Measurements from ENCODE around the gene SLC5A10.
A peak's percentile ranks its signal among the peaks of the same experiment; 100 is the strongest.

SLC5A10 gene

DNA sequence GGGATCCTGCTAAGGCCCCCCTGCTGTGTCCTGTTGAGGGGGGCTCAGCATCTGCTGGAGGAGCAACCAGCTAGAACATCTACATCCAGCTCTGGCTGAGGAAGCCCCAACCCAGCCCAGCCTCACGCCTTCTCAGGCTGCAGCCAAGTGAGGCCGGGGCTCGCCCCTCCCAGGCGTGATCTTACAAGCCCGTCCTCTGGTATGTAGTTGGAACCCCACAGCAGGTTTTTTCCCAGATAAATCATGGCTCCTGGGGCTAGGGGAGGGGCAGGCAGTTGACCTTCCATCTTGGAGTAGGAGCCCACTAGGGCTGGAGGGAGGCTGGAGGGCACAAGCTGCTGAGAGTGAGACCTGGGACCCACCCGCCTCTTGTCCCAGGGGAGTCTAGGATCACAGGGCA lies 47.9 kb downstream of the SLC5A10 start:
- no peak overlapping the region for H3K27ac ChIP-seq (replicated peaks; ENCODE audit: low read length)

DNA sequence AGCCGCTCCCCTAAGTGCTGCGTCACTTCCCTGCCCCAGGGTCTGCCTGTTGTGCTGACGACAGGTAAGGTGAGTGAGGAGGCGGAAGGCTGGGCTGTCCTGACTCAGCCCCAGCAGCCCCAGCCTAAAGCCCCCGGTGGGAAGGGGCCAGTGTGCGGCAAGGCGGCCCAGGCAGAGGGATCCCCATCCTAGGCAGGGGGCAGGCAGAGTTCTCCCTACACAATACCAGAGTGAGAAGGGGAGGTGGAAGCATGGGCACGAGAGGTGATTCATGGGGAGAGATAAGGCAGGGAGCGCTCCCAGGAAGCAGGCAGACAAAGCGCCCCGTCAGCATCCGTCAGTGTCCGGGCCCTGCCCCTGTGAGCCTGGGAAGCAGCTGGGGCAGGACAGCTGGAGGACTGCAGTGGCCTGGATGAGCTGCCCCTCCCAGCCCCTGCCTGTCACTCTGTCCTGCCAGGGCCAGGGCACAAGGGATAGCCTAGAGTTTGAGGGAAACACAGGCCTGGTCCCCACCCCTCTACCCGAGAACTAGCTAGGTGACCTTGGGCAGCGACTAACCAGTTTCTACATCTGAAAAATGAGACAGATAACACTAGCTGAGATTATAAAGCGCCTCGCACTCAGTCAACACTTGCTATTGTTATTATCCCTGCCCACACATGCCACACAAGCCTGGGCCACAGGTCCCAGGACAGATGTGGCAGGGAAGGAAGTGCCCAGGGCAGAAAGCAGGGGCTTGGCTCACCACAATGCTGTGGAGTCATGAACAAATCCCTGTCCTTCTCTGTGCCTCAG lies 48.8 kb downstream of the SLC5A10 start:
- Histone ChIP-seq H3K27me3 (ENCODE audit: control insufficient read depth in 3 of 3, insufficient read depth in 3 of 3, low read depth in 1 of 3, low read length in 3 of 3) (peaks cover 0 to 62% (median 0%) of the 10 kb centered on the region in 3 experiments), H2AK5ac (ENCODE audit: low read depth, low read length) (no peak overlapping the region), H3K4me1 (ENCODE audit: control insufficient read depth in 2 of 2, insufficient read depth in 1 of 2, low read depth in 1 of 2, low read length in 2 of 2) (peaks cover 8 to 26% of the 10 kb centered on the region in 2 donors), H3K14ac (ENCODE audit: low read length) (no peak overlapping the region), H2BK5ac (ENCODE audit: low read length) (no peak overlapping the region), H3K36me3 (replicated peaks in 1 of 2; ENCODE audit: control insufficient read depth in 2 of 2, insufficient read depth in 2 of 2, low read length in 2 of 2) (peaks cover 0 to 13% of the 10 kb centered on the region in 2 donors), H4K8ac (ENCODE audit: low read depth, low read length) (no peak overlapping the region), H2AFZ (ENCODE audit: low read length) (peak overlapping the region; percentile 60), H2BK15ac (ENCODE audit: low read length) (no peak overlapping the region), H3K4ac (ENCODE audit: low read length) (no peak overlapping the region), H3K18ac (ENCODE audit: low read length) (peak overlapping the region; percentile 42), H3K9ac (ENCODE audit: low read depth, low read length, poor library complexity) (peak overlapping the region; percentile 39), H3K4me2 (ENCODE audit: insufficient read depth, low read length, poor library complexity, severe bottlenecking) (no peak overlapping the region), H3K9me3 (replicated peaks in 1 of 2; ENCODE audit: control insufficient read depth in 2 of 2, insufficient read depth in 1 of 2, low read depth in 1 of 2, low read length in 2 of 2) (peaks cover 0 to 2% of the 10 kb centered on the region in 2 donors), H3K27ac (replicated peaks; ENCODE audit: low read length) (no peak overlapping the region), H3K23ac (ENCODE audit: low read depth, low read length, poor library complexity) (no peak overlapping the region), H3K4me3 (ENCODE audit: low read length in 2 of 2) (no peak overlapping the region), H4K91ac (ENCODE audit: low read depth, low read length, poor library complexity) (no peak overlapping the region), H2BK120ac (ENCODE audit: low read depth, low read length) (no peak overlapping the region), H2BK12ac (ENCODE audit: low read length) (no peak overlapping the region), H3K79me1 (ENCODE audit: low read depth, low read length) (peaks cover 16% of the 10 kb centered on the region)
- no CpG with 5 or more reads among the region's 17 CpGs for WGBS, 2 donors (ENCODE audit: extremely low coverage in 2 of 2, insufficient read length in 2 of 2, insufficient replicate concordance in 1 of 2)
- DNase-seq (ENCODE audit: low spot score): no peak

More for the DNA sequence above, 47.9 kb downstream of the SLC5A10 start:
- Histone ChIP-seq H4K91ac (ENCODE audit: low read depth, low read length, poor library complexity) (no peak overlapping the region), H2BK15ac (ENCODE audit: low read length) (no peak overlapping the region), H2BK120ac (ENCODE audit: low read depth, low read length) (peak overlapping the region; percentile 1), H3K4me3 (ENCODE audit: low read length in 2 of 2) (no peak overlapping the region), H3K4me1 (ENCODE audit: control insufficient read depth in 2 of 2, insufficient read depth in 1 of 2, low read depth in 1 of 2, low read length in 2 of 2) (peaks cover 8 to 22% of the 10 kb centered on the region in 2 donors), H3K79me1 (ENCODE audit: low read depth, low read length) (peaks cover 16% of the 10 kb centered on the region), H3K9me3 (replicated peaks in 1 of 2; ENCODE audit: control insufficient read depth in 2 of 2, insufficient read depth in 1 of 2, low read depth in 1 of 2, low read length in 2 of 2) (peaks cover 2 to 6% of the 10 kb centered on the region in 2 donors), H3K4ac (ENCODE audit: low read length) (no peak overlapping the region), H3K23ac (ENCODE audit: low read depth, low read length, poor library complexity) (no peak overlapping the region), H3K18ac (ENCODE audit: low read length) (no peak overlapping the region), H3K36me3 (replicated peaks in 1 of 2; ENCODE audit: control insufficient read depth in 2 of 2, insufficient read depth in 2 of 2, low read length in 2 of 2) (peaks cover 0 to 13% of the 10 kb centered on the region in 2 donors), H3K14ac (ENCODE audit: low read length) (no peak overlapping the region), H3K4me2 (ENCODE audit: insufficient read depth, low read length, poor library complexity, severe bottlenecking) (no peak overlapping the region), H4K8ac (ENCODE audit: low read depth, low read length) (no peak overlapping the region), H2BK12ac (ENCODE audit: low read length) (no peak overlapping the region), H3K27me3 (ENCODE audit: control insufficient read depth in 3 of 3, insufficient read depth in 3 of 3, low read depth in 1 of 3, low read length in 3 of 3) (peaks cover 0 to 54% (median 0%) of the 10 kb centered on the region in 3 experiments), H2AFZ (ENCODE audit: low read length) (no peak overlapping the region), H2AK5ac (ENCODE audit: low read depth, low read length) (no peak overlapping the region), H3K9ac (ENCODE audit: low read depth, low read length, poor library complexity) (no peak overlapping the region), H2BK5ac (ENCODE audit: low read length) (no peak overlapping the region)
- no peak for DNase-seq (ENCODE audit: low spot score)
- no CpG with 5 or more reads among the region's 6 CpGs for WGBS, 2 donors (ENCODE audit: extremely low coverage in 2 of 2, insufficient read length in 2 of 2, insufficient replicate concordance in 1 of 2)

DNA sequence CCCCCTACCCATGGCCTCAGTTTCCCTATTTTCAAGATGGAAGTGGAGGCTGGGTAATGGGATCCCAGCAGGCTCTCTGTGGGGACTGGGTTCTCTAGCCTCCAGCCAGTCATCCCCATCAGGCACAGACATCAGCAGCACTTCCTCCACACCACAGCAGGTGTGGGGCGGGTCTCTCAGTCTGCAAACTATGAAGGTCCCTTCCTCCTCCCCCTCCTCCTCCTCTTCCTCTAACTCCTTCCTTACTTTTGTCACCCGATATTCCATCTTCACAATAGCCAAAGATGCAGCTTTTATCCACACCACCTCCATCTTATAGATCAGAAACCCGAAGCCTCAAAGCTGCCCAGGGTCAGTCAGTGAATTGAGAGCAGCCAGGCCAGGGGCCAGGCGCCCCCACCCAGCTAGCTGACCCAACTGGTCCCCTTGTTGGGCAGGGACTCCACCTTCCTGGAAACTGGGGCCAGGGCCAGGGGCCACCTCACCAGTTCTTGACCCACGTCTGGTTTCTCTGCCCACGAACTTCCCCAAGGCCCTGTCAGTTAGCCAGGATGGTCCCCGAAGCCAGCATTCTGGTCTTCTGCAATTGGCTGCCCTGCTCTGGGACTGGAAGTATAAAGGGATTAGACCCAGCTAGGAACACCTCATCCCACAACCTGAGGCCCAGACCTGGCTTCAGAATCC lies 50.1 kb downstream of the SLC5A10 start:
- Histone ChIP-seq H3K14ac (ENCODE audit: low read length) (no peak overlapping the region), H4K8ac (ENCODE audit: low read depth, low read length) (no peak overlapping the region), H3K27me3 (ENCODE audit: control insufficient read depth in 3 of 3, insufficient read depth in 3 of 3, low read depth in 1 of 3, low read length in 3 of 3) (peaks cover 0 to 71% (median 0%) of the 10 kb centered on the region in 3 experiments), H3K4me3 (ENCODE audit: low read length in 2 of 2) (no peak overlapping the region), H4K91ac (ENCODE audit: low read depth, low read length, poor library complexity) (no peak overlapping the region), H2BK5ac (ENCODE audit: low read length) (no peak overlapping the region), H2AK5ac (ENCODE audit: low read depth, low read length) (peak overlapping the region; percentile 10), H3K9ac (ENCODE audit: low read depth, low read length, poor library complexity) (no peak overlapping the region), H3K18ac (ENCODE audit: low read length) (no peak overlapping the region), H3K9me3 (replicated peaks in 1 of 2; ENCODE audit: control insufficient read depth in 2 of 2, insufficient read depth in 1 of 2, low read depth in 1 of 2, low read length in 2 of 2) (peaks cover 2 to 7% of the 10 kb centered on the region in 2 donors), H3K36me3 (replicated peaks in 1 of 2; ENCODE audit: control insufficient read depth in 2 of 2, insufficient read depth in 2 of 2, low read length in 2 of 2) (peaks cover 0 to 9% of the 10 kb centered on the region in 2 donors), H3K27ac (replicated peaks; ENCODE audit: low read length) (no peak overlapping the region), H2BK120ac (ENCODE audit: low read depth, low read length) (no peak overlapping the region), H3K4me1 (ENCODE audit: control insufficient read depth in 2 of 2, insufficient read depth in 1 of 2, low read depth in 1 of 2, low read length in 2 of 2) (peaks cover 8 to 26% of the 10 kb centered on the region in 2 donors), H3K23ac (ENCODE audit: low read depth, low read length, poor library complexity) (no peak overlapping the region), H2BK12ac (ENCODE audit: low read length) (no peak overlapping the region), H3K79me1 (ENCODE audit: low read depth, low read length) (peaks cover 16% of the 10 kb centered on the region), H3K4me2 (ENCODE audit: insufficient read depth, low read length, poor library complexity, severe bottlenecking) (peak overlapping the region; percentile 12), H2AFZ (ENCODE audit: low read length) (no peak overlapping the region), H3K4ac (ENCODE audit: low read length) (no peak overlapping the region), H2BK15ac (ENCODE audit: low read length) (no peak overlapping the region)
- no peak for DNase-seq (ENCODE audit: low spot score)
- no CpG with 5 or more reads among the region's 7 CpGs for WGBS, 2 donors (ENCODE audit: extremely low coverage in 2 of 2, insufficient read length in 2 of 2, insufficient replicate concordance in 1 of 2)

Data from neuronal stem cell (in vitro differentiated cells).